Adrenal gland (tissue), 5 donors: ENCODE measurements around the gene CDCA7L.

Experiments used
- CTCF ChIP-seq, 6 experiments: fragments of 450-650 bp in 4 of 6; fragments of 200-600 bp in 2 of 6; sonication (generic) in 1 of 6; IDR thresholded peaks; 1 replicate in 5 of 6; 2 replicates in 1 of 6; pipeline versions ENCODE4 v1.5.1 to v1.8.0; 2016 to 2021; ENCODE audit warnings: antibody characterized with exemption in 6 of 6, mild to moderate bottlenecking in 2 of 6, moderate library complexity in 1 of 6
- POLR2A ChIP-seq, 2 donors: fragments of 450-650 bp; IDR thresholded peaks; one replicate each; pipeline ENCODE4 v1.6.1; 2017; ENCODE audit warnings: antibody characterized with exemption in 2 of 2, mild to moderate bottlenecking in 2 of 2, moderate library complexity in 1 of 2
- donor health status: DM: no; HTN: no; CAD: no.

DNA sequence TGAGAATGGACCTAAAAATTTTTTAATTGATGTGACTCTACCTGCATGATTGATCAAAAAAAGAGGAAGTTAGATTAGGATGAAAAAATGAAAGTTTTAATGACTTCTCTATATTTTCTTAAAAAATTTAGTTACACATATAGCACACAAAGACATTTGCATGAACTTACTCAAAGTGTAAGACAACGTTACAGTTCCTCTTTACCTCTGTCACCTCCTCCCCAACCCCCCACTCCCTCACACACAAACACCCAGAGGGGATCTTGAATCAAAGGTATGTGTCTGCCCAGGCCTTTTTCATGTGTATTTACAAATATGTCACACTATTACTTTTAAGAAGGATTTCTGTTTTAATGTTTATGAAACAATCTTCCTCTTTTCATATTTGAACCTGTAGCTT, 20.6 kb upstream of the CDCA7L start:
- TF ChIP-seq CTCF (IDR thresholded peaks at IDR 0.05) (no peak), POLR2A (IDR thresholded peaks at IDR 0.05) (no peak)
